Retina (tissue), 1 donor: ENCODE results near the gene BGN.
A peak's percentile ranks its signal among the peaks of the same experiment; 100 is the strongest.

Experiments
- DNase-seq: peaks from one replicate; pipeline ENCODE4 v3.0.0-alpha.2; 2016

BGN gene

GRCh38 chrX:153494541-153495361 is at the start of gene BGN:
Gene BGN, plus strand, starts transcription at chrX:153494980. Its CDS starts 9,652 bp downstream, at chrX:153504632.
- DNase-seq = peak; percentile 61

- no peak for DNase-seq
These were observed 49.5 kb upstream of the BGN start for GRCh38 chrX:153445106-153445855.

- no peak for DNase-seq
These were observed 48.7 kb upstream of the BGN start, which contains the start of gene TREX2 for GRCh38 chrX:153445856-153446635. Gene TREX2, minus strand, starts transcription at chrX:153446056. Its CDS starts 626 bp downstream, at chrX:153445430.

GRCh38 chrX:153446636-153446936 is 48.2 kb upstream of the BGN start:
- no peak for DNase-seq

- no peak for DNase-seq
These were observed 47.7 kb upstream of the BGN start for GRCh38 chrX:153446950-153447580.

- no peak for DNase-seq
These were observed 47.2 kb upstream of the BGN start for GRCh38 chrX:153447581-153447960.

- no peak for DNase-seq
These were observed 46.0 kb upstream of the BGN start for GRCh38 chrX:153448556-153449367.

GRCh38 chrX:153449368-153450113 is 45.2 kb upstream of the BGN start:
- DNase-seq = no peak

GRCh38 chrX:153450114-153450948 is 44.4 kb upstream of the BGN start:
- DNase-seq = no peak

- DNase-seq = no peak
These were observed 43.9 kb upstream of the BGN start for GRCh38 chrX:153450949-153451277.

- DNase-seq = no peak
These were observed 39.8 kb upstream of the BGN start for GRCh38 chrX:153454901-153455550.

- DNase-seq = no peak
These were observed 39.2 kb upstream of the BGN start for GRCh38 chrX:153455571-153455970.

- no peak for DNase-seq
These were observed 38.6 kb upstream of the BGN start for GRCh38 chrX:153456161-153456560.

- no peak for DNase-seq
These were observed 38.1 kb upstream of the BGN start for GRCh38 chrX:153456704-153457103.

- no peak for DNase-seq
These were observed 37.5 kb upstream of the BGN start for GRCh38 chrX:153457136-153457825.

- no peak for DNase-seq
These were observed 36.8 kb upstream of the BGN start for GRCh38 chrX:153457827-153458466.

GRCh38 chrX:153458476-153458875 is 36.3 kb upstream of the BGN start:
- DNase-seq = no peak

GRCh38 chrX:153459986-153460385 is 34.8 kb upstream of the BGN start:
- DNase-seq = no peak

GRCh38 chrX:153460826-153461225 is 34.0 kb upstream of the BGN start:
- DNase-seq = peak; percentile 36
